Measurements from ENCODE around the gene CDC45.

The CDC45 gene

DNA sequence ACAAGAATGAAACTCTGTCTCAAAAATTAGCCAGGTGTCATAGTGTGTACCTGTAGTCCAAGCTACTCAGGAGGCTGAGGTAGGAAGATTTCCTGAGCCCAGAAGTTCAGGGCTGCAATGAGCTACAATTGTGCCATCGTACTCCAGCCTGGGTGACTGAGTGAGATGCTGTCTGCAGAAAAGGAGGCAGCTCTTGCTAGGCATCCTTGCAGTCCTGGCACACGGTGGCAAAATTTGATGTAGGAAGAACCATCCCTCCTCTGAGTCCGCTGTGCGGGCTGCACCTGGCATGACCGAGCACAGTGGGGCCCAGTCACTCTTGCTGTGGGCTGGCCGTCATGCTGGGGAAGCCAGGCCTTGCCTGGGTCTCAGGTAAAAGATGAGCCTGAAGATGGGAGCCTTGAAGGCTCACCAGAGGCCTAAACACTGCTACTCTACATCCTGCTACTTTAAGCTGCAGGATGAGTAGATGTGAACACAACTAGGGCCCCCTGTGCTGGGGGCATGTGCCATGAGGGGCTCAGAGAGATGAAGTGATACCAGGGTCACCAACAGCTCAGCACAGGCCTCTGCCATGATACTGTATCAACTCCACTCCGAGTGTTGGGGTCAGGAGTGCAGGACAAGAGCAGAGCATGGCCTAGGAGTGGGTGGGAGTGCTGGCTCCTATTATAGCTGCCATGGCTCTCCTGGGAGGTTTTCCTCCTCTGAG, 18.6 kb downstream of the CDC45 start:
- no peak for DNase-seq

DNA sequence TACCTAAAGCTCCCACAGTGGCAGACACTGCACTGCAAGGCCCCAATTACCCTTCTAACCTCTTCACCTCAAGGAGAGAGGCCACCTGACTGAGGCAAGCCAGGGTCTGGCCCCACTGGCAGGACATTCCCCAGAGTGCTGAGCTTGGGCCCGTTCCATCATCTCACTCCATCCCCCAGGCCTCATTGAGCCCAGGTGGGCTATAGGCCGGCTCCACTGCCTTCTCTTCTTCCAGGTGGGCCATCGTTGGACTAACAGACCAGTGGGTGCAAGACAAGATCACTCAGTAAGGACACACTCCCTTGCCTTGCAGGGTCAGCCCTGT, 19.1 kb downstream of the CDC45 start:
- DNase-seq, result no peak

DNA sequence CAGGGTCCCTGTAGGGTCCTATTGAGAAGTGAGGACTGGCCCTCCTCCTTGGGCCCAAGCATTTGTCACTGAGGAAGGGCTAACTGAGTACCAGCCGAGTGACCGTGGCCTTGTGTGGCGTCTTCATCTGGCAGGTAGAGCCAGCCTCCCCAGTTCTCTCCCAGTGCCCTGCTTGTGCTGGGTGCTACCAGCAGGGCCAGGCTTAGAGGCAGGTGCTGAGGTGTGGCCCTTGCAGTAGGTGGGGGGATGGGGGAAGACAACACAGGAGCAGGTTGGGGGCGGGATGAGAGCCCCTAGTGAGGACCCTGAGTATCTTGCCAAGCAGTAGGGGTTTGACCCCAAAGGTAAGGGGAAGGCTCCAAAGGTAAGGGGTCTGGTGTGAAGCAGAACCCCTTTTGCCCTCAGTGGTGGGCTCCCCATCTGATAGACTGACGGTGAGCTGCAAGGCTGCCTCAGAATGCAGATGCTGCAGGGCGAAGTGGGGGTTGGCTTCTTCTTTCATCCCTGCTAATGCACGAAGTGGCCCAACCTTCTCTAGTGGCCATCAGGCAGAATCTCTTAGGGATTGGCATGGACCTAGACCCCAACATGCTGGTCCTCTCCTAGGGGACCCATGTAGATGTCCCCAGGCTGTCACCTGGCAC, 19.6 kb downstream of the CDC45 start:
- no peak for DNase-seq

DNA sequence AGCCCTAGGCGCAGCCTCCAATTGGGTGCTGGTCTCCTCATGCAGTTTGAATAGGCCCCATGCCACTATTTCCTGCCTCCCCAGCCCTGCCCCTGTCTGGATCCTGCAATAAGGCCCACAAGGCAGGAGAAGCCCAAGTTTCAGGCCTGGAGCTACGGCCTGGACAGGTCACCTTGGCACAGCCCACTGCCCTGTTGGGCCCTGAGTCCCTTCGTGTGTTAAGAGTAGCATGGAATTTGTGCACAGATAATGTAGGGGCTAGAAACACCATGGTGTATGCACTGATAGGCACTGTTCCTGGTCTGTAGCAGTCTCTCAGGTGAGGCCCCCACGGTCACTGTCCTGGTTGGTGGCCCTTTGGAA, 20.1 kb downstream of the CDC45 start:
- no peak for DNase-seq

DNA sequence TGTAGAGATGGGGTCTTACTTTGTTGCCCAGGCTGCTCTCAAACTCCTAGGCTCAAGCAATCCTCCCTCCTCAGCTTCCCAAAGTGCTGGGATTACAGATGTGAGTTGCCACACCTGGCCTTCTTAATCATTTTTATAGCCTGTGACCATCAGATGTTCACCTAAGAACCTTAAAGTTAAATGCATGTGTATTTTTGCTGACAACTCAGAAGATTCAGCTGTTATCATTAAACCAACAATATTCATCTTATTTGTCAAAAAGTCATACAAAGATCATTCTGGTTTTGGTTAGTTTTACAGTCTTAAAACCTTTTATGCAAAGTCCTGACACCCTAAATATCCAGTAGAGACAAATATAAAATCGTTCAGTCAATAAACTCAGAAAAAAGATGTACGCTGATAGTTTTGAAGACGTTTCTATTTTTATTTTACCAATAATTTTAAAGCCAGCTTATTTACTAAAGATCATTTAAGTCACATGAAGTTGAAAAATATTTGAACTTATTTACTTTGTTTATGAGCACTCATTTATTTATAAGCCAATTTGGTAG, 22.3 kb downstream of the CDC45 start:
- no peak for DNase-seq

DNA sequence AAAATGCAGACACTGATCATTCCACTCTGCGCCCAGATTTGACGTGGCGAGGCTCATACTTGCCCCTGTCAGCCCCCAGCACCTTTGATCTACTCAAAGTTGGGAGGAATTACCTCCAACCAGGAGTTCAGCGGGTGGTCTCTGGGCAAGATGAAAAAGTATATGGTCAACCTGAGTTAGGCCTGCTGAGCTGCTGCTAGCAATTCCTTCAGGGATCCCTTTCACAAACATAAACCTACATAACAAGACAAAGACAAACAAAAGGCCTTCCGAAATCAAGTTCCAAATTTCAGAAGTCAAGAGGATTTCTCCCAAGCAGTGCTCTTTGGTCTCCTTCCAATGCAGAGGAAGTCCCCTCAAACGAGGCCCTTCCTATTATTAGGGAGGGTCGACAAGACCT, 23.6 kb downstream of the CDC45 start:
- no peak for DNase-seq

DNA sequence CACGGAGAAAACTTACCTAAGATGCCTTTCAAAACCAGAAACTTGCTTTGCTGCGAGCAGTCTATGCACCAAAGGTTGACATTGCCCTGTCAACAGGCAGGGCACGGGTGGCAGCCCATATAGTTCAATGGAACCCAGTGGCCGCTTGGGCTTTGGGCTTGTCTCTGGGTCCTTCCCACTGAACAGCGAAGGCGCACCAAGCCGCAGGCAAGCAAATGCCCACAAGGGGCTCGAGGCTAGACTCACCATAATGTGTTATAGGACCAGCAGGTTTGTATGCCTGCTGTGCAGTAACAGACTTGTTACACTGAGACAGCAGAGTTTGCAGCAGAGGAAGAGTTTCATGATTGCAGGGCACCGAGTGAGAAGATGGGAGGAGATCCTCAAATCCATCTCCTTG, 24.1 kb downstream of the CDC45 start:
- no peak for DNase-seq

DNA sequence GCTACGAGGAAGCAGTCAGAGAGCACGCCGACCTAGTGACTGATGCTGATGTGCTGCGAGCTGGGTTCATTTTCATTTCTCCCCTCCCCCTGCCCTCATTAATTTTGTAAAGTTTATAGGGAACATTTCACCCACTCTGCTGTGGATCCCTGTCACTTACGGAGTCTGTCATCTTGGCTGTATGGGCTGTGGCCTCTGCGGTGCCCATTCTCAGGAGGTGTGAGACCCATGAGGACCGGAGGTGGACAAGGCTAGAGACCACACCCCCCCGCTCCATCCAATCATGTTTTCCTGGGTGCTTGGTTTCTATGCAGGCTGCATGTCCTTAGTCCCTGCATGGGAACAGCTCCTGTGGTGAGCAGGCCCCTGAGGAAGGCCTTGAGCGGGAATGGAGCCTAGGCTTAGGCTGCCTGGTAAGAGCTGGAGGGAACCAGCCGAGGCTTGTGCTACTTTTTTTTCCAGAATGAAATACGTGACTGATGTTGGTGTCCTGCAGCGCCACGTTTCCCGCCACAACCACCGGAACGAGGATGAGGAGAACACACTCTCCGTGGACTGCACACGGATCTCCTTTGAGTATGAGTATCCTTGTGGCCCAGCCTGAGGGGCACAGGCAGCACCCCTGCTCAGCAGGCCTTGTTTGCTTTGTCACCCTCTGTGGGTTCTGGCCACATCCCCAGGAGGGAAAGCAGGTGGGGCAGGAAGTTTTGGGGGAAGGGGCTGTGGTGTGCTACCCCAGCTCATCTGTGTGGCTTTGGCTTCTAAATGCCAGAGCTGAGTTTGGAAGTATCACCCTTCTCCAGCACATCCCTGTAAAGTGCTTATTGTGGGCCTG, 25.4 kb downstream of the CDC45 start:
- no peak for DNase-seq

DNA sequence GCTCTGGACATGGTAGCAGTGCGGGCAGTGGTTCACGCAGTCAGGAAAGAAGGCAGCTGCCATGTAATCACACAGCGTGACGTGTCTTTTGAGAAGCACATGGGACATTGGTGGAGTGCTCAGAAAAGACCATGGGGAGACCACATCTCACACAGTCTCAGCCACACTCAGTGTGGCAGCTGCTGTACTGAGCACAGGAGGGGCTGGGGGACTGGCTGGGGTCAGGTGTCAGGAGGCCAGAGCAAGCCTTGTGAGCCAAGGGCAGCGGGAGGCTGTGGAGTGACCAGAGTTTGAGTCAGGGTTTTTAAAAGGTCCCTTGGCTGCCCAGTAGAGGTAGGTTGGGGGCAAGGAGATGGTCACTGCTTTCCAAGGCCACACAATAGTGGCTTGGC, 26.0 kb downstream of the CDC45 start:
- DNase-seq, result no peak

DNA sequence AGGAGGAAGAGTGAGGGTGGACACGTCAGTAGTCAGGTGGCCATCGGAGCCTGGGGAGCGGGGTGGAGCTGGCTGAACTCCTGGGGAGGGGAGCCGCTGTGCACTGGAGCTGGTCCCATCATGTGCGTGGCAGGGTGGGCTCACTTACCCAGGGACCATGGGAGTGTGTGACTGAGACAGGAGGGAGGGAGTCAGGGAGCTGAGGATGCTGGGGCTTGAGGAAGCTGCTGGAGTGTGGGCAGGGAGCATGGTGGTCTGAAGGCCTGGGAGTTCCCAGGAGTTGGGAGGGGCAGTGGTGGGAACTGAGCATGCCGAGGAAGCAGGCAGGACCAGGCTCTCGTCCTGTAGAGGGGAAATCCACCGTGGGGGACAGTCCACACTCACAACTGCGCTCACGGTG, 26.5 kb downstream of the CDC45 start:
- no peak for DNase-seq

DNA sequence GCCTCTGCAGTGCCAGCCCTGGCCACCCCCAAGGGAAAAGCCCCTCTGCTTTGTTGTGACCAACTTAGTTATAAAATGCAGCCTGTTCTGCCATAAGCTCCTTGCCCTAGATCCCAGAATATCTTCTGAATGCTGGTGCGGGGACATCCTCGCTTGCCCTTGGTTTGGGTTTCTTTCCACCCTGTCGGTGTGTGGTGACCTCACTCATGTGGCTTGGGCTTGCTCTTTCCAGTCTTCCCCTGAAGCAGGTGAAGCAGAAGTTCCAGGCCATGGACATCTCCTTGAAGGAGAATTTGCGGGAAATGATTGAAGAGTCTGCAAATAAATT, 27.8 kb downstream of the CDC45 start:
- no peak for DNase-seq

DNA sequence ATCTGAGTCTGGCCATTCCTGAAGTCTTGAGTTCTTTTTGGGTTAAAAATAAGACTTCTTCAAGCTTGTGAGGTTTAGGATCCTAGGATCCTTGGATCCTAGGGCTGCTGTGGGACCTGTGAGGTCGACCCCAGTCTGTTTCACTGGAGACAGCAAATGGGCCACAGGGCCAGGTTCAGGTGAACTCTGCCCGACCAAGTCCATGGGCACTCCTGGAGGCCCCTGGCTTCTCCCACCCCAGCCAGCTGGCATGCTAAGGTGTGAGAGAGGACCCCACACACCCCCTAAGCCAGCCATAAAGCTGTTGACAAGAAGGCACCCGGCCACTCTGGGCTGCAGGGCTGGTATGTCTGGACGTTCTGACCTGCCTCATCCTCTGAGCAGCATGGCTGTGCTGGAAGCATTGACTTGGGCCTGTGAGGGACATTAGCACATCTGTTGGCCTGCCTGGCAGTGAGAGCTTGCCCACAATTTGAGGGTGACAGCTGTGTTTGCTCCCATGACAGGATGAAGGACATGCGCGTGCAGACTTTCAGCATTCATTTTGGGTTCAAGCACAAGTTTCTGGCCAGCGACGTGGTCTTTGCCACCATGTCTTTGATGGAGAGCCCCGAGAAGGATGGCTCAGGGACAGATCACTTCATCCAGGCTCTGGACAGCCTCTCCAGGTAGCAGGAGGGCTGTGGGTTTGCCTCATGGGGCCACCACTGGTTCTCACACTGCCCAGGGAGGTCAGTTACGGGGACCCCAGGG, 28.5 kb downstream of the CDC45 start:
- DNase-seq, result no peak

DNA sequence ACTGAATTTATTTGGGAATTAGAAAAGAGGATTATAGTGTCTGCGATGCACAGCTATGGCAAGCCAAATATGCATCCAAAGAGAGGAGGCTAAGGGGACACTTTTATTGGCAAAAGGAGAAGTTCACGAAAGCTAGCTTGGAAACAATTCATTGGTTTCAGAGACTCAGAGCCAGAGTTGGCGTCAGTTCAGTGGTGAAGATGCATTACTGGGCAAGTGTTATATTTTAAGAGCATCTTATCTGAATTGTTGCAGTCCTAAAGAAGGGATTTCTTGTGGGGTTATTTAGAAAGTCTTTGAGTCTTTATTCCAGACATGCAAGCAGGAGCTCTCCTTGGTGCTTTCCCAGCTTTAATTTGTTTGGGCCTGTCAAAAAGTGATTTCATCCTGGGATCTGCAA, 29.5 kb downstream of the CDC45 start:
- no peak for DNase-seq

DNA sequence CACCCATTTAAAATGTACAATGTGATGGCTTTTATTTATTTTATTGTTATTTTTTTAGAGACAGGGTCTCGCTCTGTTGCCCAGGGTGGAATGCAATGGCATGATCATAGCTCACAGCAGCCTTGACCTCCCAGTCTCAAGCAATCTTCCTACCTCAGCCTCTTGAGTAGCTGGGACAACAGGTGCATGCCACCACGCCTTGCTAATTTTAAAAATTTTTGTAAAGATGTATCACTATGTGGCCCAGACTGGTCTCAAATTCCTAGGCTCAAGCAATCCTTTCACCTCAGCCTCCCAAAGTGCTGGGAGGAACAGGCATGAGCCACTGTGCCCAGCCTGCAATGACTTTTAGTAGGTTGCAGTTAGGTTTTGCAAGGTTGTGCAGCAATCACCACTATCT, 30.2 kb downstream of the CDC45 start:
- DNase-seq, result no peak

DNA sequence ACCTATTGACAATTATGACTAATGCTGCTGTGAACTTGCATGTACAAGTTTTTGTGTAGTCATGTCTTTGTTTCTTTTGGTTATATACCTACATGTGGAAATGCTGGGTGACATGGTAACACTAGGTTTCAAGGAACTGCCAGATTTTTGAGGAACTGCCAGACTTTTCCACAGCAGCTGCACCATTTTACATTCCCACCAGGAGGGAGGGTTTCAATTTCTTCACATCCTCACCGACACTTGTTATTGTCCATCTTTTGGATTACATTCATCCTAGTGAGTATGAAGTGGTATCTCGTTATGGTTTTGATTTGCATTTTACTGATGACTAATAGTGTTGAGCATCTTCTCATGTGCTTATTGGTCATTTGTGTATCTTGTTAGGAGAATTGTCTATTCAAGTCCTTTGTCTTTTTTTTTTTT, 31.2 kb downstream of the CDC45 start:
- no peak for DNase-seq

DNA sequence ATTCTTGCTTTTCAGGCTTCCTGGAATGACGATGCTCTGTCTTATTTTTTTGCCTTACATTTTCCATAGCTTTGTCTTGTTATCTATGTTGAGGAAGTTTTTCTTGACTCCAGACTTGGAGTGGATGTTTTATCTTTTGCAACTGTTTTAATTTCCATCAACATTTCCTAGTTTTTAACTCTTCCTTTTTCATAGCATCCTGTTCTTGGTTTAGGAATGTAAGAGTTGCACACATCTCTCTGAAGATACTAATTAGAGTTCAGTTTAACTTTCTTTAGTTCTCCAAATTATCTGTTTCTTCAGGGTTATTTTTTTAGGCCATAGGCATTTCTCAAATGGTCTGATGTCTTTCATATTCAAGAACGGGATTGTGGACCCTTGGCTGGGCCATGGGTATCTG, 34.1 kb downstream of the CDC45 start:
- DNase-seq, result no peak

DNA sequence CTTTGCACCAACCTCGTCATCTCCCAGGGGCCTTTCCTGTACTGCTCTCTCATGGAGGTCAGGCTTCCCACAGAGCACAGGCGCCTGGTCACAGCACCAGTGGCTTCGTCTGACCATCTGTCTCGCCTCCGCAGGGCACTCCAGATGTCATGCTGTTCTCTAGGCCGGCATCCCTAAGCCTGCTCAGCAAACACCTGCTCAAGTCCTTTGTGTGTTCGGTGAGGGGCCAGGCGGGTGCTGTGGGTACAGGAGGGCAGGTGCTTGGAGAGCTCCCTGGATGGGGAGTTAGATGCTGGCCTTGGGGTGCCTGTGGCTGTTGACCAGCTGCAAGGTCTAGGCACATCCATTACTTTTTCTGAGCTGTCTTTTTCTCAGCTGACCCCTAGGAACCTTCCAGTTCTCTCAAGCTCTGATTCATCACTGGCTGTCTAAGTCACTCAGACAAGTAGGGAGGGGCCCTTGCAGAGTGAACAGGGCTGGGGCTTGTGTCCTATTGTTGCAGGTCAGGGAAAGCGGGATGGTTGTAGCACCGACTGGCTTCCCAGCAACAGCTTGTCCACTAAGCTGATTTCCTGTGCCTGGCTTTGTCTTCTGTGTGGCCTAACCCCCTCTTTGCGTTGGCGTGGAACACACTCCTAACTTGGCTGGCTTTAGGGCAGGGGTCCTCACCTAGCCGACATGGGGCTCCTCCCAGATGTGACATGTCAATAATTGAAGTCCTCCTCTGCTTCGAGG, 35.3 kb downstream of the CDC45 start:
- no peak for DNase-seq

DNA sequence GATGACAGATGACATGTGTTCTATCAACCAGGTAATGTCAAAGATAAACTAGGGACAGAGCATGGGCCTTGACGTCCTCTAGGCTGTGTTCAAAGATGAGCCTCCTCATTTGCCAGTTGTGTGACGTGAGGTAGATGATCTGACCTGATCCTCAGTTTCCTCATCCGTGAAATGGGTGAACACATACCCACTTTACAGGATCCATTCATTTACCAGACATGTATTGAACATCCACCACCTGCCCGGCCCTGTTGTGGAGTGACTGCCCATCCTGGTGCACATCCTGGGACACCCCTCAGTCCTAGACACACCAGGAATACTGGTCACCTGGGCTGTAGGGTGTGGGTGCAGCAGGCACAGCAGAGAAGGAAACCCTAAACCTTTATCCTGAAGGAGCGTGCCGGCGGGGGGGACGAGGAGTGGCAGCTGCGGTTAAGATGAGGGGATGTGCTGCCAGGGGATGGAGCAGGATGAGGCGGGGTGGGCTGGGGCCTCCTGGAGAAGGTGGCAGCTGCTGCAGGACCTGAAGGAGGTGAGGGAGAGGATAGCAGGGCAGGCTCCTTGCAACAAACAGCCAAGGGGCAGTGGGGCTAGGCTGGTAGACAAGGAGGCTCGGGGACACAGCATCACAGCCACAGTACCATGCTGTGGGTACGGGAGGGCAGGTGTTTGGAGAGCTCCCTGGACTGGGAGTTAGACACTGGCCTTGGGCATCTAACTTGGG, 36.1 kb downstream of the CDC45 start:
- DNase-seq, result no peak

DNA sequence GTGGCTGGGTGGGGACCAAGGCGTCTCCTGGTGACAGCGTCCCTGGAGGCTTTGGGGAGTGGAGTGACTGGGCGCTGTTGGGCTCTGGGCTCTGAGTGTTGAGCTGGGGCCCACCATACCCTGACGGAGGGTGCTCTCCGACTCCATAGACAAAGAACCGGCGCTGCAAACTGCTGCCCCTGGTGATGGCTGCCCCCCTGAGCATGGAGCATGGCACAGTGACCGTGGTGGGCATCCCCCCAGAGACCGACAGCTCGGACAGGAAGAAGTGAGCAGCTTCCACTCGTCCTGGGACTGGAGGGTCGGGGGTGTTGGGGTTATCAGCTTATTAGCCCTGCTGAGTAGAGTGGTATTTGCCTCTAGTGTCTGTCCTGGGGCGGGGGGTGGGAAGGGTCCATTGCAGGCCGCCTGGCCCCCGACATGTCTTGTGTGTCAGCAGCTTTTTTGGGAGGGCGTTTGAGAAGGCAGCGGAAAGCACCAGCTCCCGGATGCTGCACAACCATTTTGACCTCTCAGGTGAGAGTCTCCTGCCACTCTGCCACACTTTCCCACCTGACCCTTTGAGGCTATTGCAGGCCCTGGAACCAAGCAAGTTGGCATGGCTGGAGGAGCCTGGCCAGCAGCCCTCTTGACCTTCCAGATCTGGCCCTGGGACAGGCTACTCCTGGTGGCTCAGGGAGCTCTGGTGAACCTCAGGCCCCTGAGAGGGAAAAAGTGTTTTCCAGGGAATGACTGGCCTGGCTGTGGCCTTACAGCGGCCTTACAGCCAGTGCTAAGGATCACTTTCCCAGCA, 36.9 kb downstream of the CDC45 start:
- no peak for DNase-seq

DNA sequence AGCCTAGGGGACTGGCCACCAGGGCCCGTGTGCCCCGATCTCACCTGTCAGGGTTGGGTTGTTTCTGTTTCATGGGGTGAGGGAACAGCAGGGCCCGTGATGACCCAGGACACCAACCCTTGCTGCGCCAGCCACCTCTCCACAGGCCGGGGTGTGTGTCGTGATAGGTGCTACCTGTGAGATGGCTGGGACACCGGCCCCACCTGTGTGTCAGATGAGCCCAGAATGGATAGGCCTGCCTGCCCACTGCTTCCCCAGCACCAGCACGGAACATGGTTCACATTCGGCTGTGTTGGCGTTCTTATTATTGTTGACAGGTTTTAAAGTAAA, 37.4 kb downstream of the CDC45 start:
- no peak for DNase-seq

DNA sequence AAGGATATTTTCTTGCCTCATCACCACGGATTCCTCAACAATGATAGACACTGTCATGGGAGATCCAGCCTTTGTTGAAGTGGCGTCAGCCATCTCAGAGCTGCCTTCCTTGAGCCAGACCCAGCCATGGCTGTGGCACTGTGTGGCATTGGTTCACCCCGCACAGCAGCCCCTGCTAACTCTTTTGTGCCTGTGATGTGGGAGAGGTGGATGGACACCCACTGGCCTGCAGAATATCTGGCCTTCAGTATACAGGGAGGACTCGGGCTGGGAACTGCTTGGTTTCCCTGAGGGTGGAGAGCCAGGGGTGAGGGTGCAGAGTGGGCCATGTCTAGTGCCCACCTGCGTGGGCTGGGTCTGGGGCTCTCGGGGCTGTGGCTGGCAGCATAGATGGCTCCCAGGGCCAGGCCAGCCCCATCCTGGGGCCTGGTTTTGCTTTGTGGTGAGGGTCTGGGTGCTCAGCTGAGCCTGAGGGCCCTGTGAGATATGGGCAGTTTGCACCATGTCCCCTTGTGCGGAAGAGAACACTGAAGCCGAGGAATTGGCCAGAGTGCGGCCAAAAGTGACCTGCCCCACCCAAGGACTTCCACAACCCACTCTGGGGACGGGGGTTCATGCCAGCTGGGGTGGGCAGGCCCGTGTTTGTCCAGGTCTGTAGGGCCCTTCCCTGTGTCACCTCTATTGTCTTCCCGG, 38.3 kb downstream of the CDC45 start:
- DNase-seq, result no peak

All from kidney glomerular epithelial cell (primary cell).